ENCODE data around the gene IP6K1.
"Not testable (repeated sequence)": the region's sequence is repeated elsewhere in the genome, so short reads cannot be mapped to it uniquely, and the experiment has no call there.

The IP6K1 gene

DNA sequence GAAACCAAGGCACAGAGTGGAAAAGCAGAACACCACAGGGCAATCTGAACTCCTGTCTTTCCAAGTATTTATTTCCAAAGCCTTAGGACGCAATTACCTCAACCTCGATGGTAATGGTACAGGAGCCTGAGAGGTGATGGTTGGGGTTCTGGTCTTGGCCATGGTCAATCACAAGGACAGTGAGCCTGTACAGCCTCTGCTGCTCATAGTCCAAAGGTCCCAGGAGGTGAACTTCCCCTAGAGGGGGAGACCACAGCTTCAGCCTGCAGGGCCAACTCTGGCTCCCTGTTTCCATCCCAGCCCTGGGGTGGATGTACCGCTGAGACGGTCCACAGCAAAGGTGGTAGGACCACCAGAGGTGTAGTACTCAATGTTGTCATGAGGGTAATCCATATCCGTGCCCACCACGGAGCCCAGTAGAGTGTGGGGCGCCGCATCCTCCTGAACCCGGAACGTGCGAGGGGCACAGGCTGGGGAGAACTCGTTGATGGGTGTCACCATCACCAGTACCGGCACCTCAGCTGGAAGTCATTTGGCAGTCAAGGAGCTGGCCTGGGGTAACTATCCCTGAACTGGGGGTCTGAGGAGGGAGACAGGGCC is 7.2 kb upstream of the IP6K1 start:
- DNase-seq, result no peak

DNA sequence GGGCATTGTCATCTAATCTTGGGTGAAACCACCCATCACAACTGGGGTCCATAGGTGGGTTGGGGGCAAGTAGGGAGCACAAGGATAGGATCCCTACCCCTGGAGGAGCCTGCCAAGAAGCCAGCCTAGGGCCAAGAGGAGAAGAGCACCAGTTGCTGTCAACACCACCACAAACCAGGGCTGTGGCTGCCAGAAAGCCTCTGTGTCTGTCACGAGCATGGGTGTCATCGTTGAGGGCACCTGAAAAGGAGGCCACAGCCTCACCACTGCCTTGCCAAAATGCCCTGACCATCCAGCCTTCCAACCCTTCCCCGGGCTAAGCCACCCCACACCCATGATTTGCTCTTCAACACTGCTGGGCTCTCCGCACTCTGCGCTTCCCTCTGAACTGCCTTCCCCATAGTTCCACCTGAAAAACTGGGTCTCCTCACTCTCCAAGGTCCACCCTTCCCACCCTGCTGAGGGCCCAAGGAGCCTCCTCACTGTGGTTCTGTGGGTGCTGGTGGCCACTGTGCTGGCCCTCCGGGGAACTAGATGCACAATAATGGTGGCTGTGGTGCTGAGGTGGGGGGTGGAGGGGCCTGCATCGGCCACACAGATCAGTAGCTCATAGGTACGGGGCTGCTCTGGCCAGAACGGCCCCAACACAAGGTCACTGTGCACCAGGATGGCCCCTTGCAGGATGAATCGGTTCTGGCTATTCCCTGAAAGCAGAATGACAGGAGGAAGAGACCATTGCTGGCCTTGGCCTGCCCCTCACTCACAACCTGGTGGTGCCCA is 6.2 kb upstream of the IP6K1 start:
- no peak for DNase-seq

DNA sequence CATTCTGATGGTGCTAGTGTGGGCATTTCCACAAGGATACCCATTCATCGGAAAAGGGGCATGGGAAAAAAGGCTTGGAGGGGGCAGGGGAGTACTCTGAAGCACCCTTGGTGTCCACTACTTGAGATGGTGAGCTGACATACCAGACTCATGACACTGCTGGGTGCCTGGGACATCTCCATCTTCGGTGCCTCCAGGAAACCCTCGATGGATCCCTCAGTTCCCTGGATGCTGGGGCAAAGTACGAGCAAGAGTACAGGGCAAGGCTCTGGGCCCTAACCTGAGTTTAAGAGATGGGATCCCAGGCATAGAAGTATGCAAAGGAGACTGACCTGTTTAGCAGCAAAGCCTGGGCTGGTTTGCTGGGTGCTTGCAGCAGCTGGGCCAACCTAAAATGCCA is 5.2 kb upstream of the IP6K1 start:
- no peak for DNase-seq

DNA sequence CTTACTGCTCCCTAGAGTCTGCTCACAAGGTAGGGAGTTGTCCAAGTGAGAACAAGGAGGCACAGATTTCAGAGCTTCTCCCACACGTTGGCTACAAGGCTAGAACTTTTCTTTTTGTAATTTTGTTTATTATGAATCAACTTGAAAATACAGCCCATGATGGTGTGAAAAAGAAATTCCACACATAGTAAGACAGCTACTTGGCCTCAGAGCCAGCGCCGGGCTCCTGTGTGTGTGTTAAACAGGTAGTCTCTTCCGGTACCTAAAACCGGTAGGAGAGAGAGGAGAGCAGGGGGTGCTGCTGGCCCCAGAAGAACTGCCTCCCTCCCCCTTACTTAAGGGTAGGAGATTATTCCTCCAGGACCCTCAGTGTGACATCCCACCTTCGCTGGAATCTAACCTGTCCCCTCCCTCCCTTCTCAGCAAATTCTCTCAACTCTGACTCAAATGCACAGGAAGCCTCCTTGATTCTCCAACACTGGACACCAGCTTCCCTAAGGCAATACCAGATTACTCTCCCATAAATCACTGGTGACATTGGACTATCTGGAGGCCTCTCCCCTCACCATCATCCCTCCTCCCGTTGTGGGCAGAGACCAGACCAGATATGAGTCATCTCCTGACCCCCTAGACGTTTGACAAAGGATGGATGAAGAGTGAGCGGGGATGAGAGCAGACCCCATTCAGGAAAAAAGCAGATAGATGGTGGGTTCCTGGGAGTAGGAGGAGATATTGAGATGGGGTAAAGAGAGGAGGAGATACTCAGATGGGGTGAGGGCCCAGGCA is 4.5 kb upstream of the IP6K1 start:
- no peak for DNase-seq

DNA sequence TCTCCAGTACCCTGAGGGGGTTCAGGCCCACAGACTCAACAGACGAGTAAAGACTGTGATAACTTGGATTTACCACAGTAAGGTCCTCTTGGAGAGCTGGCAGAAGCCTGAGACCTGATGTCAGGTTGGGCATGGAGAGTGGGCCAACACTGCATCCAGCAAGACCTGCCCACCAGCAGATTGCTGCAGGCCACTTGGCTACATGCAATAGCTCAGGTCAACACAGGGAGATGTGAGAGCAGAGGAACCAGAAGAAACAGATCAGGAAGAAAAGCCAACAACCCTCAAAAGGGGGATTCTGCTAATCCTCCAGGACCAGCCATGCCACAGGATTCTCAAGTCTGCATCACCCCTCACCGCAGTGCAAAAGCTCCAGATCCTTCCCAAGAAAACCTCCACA is 1.7 kb upstream of the IP6K1 start:
- DNase-seq, result no peak

DNA sequence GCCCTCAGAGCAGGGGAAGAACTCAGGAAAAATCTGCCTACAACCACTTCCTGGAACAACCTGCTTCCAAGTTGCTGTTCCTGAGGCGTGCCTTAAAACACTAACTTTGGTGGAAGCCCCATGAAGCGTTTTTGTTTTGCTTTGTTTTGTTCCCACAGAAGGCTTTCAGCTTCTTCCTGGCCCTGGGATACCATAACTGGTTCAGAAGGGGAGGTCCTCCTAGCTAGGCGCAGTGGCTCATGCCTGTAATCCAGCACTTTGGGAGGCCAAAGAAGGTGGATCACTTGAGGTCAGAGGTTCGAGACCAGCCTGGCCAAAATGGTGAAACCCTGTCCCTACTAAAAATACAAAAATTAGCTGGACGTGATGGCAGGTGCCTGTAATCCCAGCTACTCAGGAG is 1.2 kb upstream of the IP6K1 start:
- no peak for DNase-seq

DNA sequence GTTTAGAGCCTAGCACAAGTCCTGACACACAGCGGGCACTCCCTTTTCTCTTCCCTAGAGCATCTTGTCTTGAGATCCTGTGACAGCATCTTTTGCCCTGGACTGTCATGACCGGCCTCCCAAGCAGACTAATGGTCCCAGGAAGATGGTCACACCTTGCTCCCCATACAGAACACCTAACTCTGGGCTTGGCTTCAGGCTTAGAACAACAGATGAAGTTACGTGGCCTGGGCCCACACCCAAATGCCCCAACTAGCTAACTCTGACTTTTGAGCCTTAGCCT is 781 bp upstream of the IP6K1 start:
- DNase-seq, result no peak

DNA sequence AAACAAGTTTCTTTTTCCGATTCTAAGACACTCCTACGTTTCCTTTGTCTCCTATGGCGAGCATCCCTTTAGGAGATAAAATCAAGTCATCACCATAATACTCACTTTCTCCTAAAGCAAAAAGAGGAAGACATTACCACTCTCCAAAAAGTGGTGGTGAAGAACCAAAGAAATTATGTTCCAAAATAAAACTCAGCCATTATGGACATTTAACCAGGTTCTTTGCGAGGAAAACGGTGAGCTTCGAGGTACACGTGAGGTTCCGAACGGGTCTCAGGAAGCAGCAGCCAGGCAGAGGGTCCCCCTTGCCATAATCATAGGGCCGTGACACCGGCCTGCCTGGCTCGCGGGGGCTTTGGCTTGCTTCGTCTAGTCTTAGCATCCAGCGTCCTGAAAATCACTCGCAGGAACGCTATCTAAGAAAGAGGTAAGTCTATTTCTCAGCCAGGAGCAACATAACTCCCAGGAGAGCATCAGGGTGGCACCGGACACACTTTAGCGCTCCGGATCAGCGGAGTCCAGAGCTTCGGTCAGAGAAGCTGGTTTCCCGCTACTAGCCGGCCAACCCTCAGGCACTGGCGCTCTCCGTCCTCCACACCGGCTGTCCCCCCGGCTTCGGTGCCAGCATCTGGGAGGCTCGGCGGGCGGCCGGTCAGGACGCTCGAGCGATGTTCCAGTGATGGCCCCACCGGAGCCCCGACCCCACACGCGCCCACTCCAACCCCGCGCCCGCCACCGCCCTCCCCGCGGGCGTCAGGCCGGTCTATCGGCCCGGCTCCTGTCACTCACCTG is 581 bp downstream of the IP6K1 start:
- DNase-seq, result peak; percentile 11 to 33

DNA sequence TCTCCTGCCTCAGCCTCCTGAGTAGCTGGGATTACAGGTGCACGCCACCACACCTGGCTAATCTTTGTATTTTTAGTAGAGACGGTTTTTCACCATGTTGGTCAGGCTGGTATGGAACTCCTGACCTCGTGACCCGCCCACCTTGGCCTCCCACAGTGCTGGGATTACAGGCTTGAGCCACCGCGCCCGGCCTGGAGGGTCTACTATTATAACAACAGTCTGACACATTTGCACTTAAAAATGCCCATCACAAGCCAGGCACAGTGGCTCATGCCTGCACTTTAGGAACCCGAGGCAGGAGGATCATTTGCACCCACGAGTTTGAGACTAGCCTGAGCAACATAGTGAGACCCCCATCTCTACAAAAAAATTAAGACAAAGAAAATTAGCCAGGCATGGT is 4.1 kb downstream of the IP6K1 start:
- not testable (repeated sequence) for DNase-seq

DNA sequence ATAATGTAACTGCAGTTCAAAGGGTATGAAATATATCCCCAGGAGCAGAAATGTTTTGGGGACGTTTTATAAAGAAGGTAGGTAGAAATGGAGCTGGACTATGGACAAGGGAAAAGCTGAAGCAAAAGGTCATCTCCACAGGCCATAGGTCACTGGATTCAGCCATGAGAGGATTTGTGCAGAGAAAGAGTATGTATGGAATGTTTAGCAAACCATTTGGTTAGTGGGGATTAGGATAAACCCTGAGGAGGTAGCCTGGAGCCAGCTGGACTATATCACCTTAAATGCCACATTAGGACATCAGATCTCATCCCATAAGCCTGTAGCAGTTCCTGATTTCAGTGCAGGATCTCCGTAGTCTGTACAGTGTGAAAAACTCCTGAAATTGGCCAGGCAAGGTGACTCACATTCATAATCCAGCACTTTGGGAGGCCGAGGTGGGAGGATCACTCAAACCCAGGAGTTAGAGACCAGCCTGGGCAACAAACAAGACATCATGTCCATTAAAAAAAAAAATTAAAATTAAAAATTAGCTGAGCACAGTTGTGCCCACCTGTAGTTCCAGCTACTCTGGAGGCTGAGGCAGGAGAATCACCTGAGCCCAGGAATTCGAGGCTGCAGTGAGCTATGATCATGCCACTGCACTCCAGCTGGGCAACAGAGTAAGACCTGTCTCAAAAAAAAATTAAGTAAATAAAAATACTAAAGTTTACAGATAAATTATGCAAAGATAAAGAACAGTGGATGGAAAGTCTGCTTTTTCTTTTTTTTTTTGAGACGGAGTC is 4.7 kb downstream of the IP6K1 start:
- no peak for DNase-seq

DNA sequence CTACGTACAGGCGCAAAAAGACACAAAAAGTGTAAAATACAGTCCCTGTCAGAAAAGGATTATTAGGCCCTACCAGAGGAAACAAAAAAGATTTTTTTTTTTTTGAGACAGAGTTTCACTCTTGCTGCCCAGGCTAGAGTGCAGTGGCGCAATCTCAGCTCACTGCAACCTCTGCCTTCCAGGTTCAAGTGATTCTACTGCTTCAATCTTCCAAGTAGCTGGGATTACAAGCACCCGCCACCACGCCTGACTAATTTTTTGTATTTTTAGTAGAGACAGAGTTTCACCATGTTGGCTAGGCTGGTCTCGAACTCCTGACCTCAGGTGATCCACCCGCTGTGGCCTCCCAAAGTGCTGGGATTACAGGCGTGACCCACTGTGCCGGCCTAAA is 5.4 kb downstream of the IP6K1 start:
- DNase-seq, result not testable (repeated sequence)

DNA sequence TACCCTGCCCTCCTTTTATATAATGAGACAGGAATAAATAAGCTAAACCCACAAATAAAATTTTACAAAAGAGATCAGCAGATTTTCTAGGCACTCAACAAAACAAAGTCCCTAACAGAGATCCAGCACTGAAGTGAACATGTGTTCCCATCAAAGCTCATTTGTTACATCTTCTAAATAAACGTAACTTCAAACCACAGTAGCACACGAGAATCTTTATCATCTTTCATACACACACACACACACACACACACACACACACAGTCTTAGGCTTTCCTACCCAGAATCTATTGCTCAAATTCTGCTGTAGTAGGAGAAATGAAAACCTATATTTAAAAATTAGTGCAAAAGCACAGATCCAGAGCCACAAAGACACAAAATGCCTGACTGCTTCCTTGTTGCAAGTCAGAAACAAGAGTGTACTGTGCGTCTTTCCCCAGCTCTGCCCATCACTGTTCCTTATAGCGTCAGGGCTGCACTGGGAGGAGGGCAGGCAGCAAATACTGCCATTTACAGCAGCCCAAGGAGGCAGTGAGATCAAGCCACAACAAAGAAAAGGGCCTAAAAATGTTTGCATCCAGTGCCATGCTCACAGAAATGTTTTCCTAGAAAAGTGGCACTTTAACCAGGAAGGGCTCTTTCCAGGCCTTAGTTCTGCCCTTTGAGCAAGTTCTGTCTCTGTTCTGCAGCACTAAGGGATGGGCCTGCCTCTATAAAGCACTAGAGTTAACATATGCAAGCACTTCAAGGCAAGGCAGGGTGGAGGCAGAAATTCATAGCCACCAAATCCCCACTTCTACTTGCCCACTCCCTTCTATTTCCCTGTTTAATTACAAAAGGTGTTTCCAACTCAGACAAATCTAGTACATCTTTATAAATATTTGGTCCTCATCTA is 6.0 kb downstream of the IP6K1 start:
- no peak for DNase-seq

DNA sequence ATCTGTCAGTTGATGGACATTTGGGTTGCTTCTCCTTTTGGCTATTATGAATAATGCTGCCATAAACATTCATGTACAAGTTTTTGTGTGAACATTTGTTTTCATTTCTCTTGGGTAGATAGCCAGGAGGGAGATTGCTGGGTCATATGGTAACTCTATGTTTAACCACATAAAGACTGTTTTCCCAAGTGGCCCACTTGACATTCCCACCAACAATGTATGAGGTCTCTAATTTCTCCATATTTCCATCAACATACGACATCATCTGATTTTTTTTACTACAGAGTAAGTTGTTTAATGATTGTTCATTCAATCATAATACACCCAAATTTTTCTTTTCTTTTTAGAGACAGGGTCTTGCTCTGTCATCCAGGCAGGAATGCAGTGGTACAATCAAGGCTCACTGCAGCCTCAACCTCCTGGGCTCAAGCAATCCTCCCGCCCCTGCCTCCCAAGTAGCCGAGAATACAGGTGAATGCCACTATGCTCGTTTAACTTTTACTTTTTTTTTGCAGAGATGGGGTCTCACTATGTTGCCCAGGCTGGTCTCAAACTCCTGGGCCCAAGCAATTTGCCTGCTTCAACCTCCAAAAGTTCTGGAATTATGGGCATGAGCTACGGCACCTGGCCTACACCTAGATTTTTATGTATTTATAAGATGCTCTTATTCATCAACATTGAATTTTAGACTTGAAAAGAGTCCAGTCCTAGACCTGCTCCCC is 6.8 kb downstream of the IP6K1 start:
- DNase-seq, result no peak

DNA sequence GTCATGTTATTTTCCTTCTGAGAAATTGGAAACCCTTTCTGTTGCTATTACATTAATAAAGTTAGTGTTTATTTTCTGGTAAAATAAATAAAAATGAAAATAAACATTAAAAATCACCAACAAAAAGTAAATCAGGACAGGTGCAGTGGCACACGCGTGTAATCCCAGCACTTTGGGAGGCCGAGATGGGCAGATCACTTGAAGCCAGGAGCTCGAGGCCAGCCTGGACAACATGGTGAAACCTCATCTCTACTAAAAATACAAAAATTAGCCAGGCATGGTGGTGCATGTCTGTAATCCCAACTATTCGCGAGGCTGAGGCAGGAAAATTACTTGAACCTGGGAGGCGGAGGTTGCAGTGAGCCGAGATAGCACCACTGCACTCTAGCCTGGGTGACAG is 10.2 kb downstream of the IP6K1 start:
- not testable (repeated sequence) for DNase-seq

DNA sequence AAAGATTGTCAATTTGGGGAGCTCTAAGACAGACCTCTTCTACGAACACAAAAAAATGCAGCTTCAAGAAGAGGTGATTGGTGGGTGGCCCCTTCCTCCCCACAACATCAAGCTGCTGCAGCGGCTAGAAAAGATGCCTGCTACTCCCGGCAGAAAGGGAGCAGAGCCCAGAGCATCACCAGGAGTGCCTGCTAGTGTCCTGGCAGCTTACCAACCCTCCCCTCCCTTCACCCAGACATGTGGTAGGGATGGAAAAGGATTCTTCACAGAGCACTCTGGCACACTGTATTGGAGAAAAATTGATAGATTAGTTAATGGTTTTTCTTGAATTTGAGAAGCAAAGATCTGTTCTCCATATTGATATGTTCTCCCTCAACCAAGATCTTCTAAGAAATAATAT is 10.8 kb downstream of the IP6K1 start:
- DNase-seq, result no peak

DNA sequence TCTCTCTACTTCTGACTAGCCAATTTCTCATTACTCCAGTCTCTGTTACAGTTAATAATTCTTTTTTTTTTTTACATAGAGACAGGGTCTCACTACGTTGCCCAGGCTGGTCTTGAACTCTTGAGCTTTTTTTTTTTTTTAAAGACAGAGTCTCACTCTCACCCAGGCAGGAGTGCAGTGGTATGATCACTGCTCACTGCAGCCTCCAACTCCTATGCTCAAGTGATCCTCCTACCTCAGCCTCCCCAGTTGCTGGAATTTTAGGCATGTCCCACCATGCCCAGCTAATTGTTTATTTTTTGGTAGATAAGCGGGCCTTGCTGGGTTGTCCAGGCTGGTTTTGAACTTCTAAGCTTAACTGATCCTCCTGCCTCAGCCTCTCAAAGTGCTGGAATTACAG is 13.6 kb downstream of the IP6K1 start:
- DNase-seq, result no peak

DNA sequence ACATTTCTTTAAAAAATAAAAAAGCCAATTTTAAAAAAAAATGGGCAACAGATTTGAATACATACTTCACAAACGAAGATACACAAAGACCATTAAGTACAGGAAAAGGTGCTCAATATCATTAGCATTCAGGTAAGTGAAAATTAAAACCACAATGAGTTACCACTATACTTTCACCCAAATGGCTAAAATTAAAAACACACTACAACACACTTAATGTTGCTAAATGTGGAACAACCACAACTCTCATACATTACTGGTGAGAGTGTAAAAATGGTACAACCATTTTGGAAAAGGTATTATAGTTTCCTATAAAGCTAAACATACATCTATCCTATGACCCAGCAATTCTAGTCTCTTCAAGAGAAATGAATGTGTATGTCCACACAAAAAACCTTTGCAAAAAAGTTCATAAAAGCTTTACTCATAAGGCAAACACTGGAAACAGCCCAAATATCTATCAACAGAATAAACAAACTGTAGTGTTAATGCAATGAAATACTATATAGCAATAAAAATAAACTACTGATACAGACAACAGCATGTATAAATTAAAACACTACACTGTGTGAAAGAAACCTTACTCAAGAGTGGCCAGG is 14.9 kb downstream of the IP6K1 start:
- DNase-seq, result no peak

DNA sequence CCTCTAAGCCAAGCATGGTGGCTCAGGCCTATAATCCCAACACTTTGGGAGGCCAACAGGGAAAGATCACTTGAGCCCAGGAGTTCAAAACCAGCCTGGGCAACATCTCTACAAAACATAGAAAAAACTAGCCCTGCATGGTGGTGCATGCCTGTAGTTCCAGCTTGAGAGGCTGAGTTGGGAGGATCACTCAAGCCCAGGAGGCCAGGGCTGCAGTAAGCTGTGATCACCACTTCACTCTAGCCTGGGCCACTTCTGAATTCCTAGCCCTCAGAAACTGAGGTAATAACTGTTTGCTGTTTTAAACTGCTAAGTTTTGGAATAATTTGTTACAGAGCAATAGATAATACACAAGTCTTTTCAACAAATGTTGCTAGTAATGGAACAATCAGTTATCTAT is 16.4 kb downstream of the IP6K1 start:
- no peak for DNase-seq

DNA sequence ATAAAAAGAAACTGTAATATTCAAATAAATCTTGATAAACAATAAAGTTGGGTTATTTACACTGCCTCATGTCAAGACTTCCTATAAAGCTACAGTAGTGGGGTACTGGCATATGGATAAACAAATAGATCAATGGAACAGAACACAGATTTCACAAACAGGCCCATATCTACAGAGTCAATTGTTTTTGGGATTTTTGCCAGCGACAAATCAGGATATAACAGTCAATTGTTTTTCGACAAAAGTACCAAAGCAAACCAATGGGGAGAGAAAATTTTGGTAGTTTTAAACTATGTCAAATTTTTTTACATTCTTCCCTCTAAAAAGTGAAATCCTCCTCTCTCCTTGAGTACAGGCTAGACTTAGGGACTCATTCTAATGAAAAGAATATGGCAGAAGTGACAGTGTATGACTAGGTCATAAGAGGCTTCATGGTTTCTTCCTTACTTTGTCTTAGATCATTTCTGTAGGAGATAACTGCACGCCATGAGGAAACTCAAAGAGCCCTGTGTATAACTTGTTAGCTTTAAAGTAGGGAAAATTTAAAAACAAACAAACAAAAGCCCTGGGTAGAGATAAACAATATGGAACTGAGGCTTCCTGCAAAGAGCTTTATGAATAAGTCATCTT is 16.9 kb downstream of the IP6K1 start:
- no peak for DNase-seq

DNA sequence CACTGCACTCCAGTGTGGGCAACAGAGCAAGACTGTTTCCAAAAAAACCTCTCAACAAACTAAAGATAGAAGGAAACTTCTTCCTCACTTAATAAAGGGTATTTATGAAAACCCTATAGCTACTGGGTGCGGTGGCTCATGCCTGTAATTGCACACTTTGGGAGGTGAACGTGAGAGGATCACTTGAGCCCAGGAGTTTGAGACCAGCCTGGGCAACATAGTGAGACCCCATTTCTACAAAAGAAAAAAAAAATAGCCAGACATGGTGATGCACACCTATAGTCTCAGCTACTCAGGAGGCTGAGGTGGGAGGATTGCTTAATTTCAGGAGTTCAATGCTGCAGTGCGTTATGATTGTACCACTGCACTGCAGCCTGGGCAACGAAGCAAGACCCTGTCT is 22.4 kb downstream of the IP6K1 start:
- DNase-seq, result no peak
